ENCODE results near the gene CCNB1IP1. TPM values are rescaled to one million over a fixed set of nuclear protein-coding genes. Genes with fewer than 3 reads are reported as not detected.
A peak's percentile ranks its signal among the peaks of the same experiment; 100 is the strongest.

Gene CCNB1IP1
- total and polyA plus RNA-seq, 2 of the 8 experiments (the other 6 are each of a cell fraction or from before 2014, with no cell fraction given) = 173 to 277 TPM

DNA sequence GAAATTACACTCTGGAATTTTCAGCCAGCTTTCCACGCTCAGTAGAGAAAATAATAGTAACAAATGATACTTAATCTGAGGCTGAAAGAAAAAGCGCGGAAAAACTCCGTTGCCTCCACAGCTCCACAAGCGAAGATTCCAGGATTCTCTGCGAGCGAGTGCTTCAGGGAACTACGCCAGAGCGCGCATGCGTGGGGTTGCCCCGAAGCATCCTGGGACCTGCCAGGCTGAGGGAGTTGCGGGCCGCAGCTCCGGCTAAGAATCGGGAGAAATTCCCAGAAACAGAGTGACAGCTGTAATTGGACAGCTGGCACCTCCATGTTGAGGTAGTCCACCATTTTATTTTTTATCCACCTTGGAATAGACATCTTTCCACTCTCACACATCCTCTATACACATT lies 15.4 kb downstream of the CCNB1IP1 start:
- no peak for FAIRE-seq
- peaks cover 2 to 36% of the 10 kb centered on the region in 2 experiments; a peak in 2 of 4 replicates for H3K79me2 ChIP-seq (ENCODE audit: control insufficient read depth in 1 of 2, insufficient read depth in 2 of 2, low read length in 2 of 2)

More for the DNA sequence above, 15.4 kb downstream of the CCNB1IP1 start:
- TF ChIP-seq POLR2A (IDR thresholded peaks at IDR 0.05; ENCODE audit: control extremely low read depth in 1 of 2, low read depth in 2 of 2, low read length in 2 of 2) = peak; percentile 38 to 61
- TF ChIP-seq POLR2AphosphoS5 (IDR thresholded peaks at IDR 0.05; ENCODE audit: low read depth, low read length) = peak; percentile 70; the same call in 1 of the 2 replicates
- no peak for TF ChIP-seq TAF1 (IDR thresholded peaks at IDR 0.05; ENCODE audit: low read depth, low read length)
- Histone ChIP-seq H2BK20ac (ENCODE audit: low read length) (no peak overlapping the region), H2BK5ac (ENCODE audit: low read depth, low read length) (no peak overlapping the region), H4K5ac (ENCODE audit: insufficient read length, low read depth, low read length) (no peak overlapping the region), H3K79me1 (ENCODE audit: low read depth, low read length) (no peaks in the 10 kb centered on the region), H3K9ac (replicated peaks in 1 of 4; ENCODE audit: extremely low read depth in 1 of 4, low read depth in 3 of 4, low read length in 3 of 4) (no peak overlapping the region), H2BK15ac (ENCODE audit: low read length) (no peak overlapping the region), H3K18ac (ENCODE audit: extremely low read depth, low read length) (no peak overlapping the region), H3K27ac (ENCODE audit: low read depth, low read length) (no peak overlapping the region), H3K4ac (replicated peaks; ENCODE audit: insufficient read length, low read depth, low read length) (no peak overlapping the region), H3K27me3 (replicated peaks in 1 of 4; ENCODE audit: control insufficient read depth in 3 of 4, extremely low read depth in 1 of 4, insufficient read depth in 3 of 4, low read length in 3 of 4) (no peaks in the 10 kb centered on the region; a peak in 1 of 7 replicates), H3K23ac (ENCODE audit: insufficient read length) (no peak overlapping the region), H3K23me2 (ENCODE audit: low read depth, low read length) (no peaks in the 10 kb centered on the region), H3K36me3 (ENCODE audit: control insufficient read depth in 2 of 4, insufficient read depth in 4 of 4, low read length in 3 of 4) (peaks cover 22 to 89% (median 71%) of the 10 kb centered on the region in 4 experiments), H3K4me1 (replicated peaks in 1 of 4; ENCODE audit: control insufficient read depth in 3 of 4, insufficient read depth in 4 of 4, low read length in 3 of 4) (no peaks in the 10 kb centered on the region), H3K4me3 (ENCODE audit: extremely low read depth in 1 of 4, insufficient read depth in 2 of 4, low read depth in 3 of 4, low read length in 4 of 4) (no peak overlapping the region), H3K14ac (ENCODE audit: insufficient read length) (no peak overlapping the region), H3K9me3 (ENCODE audit: insufficient read depth in 2 of 2, low read depth in 1 of 2, low read length in 1 of 2) (no peaks in the 10 kb centered on the region), H4K20me1 (replicated peaks in 1 of 2; ENCODE audit: control insufficient read depth in 1 of 2, insufficient read depth in 2 of 2, low read length in 2 of 2) (peaks cover 0 to 6% of the 10 kb centered on the region in 2 experiments), H4K91ac (replicated peaks; ENCODE audit: insufficient read length, low read length) (no peak overlapping the region), H2BK120ac (replicated peaks; ENCODE audit: low read depth, low read length) (no peak overlapping the region), H2AFZ (ENCODE audit: low read length) (no peak overlapping the region), H4K8ac (ENCODE audit: extremely low read depth, insufficient read depth, low read length) (no peak overlapping the region), H2AK5ac (ENCODE audit: low read depth, low read length) (no peak overlapping the region), H3K4me2 (ENCODE audit: insufficient read depth in 1 of 2, low read depth in 2 of 2, low read length in 2 of 2) (no peak overlapping the region), H2BK12ac (ENCODE audit: low read depth, low read length) (no peak overlapping the region), H3K56ac (replicated peaks; ENCODE audit: insufficient read length, low read depth, low read length) (no peak overlapping the region)
- CTCF ChIA-PET (ENCODE audit: partially characterized antibody) = interaction anchor here (0.7 to 3.0 kb wide), 3 partner anchors 10 to 16 kb away, joined by 3 to 25 read pairs (median 8); partner anchors contain the start of gene TTC5
- DNase-seq (ENCODE audit: low read depth in 1 of 2, low spot score in 2 of 2) = no peak
- POLR2A ChIA-PET (ENCODE audit: partially characterized antibody) = interaction anchor here (0.6 to 3.7 kb wide), 7 partner anchors 10 to 291 kb away, joined by 3 to 67 read pairs (median 5); partner anchors contain the start of genes CCNB1IP1 and PARP2
- WGBS, 2 experiments (ENCODE audit: extremely low coverage in 1 of 2, insufficient coverage in 1 of 2, insufficient read length in 1 of 2, insufficient replicate concordance in 2 of 2, low coverage in 1 of 2, low lambda C conversion rate in 2 of 2, missing lambda C conversion rate in 1 of 2) = 97% methylated on average over 16 of the region's 16 CpGs; no CpG with 5 or more reads in 1 of the 2 experiments
